Nephron (organoid): ENCODE results near the gene NELFCD.

ENCODE experiments used
- H3K27ac Mint-ChIP-seq, 3 experiments: 2 replicates each; pipeline ENCODE4 v1.8.0; 2020; ENCODE audit warnings: mixed read lengths in 3 of 3, mild to moderate bottlenecking in 2 of 3, moderate library complexity in 1 of 3
- H3K27me3 Mint-ChIP-seq: 2 replicates; pipeline ENCODE4 v1.8.0; 2021; ENCODE audit warnings: low read depth, mild to moderate bottlenecking, moderate library complexity, mixed read lengths
- H3K36me3 Mint-ChIP-seq: 2 replicates; pipeline ENCODE4 v1.8.0; 2020; ENCODE audit warnings: low read depth, mixed read lengths
- H3K4me1 Mint-ChIP-seq: 2 replicates; pipeline ENCODE4 v1.8.0; 2020; ENCODE audit warnings: mixed read lengths
- H3K4me3 Mint-ChIP-seq, 3 experiments: 2 replicates each; pipeline ENCODE4 v1.8.0; 2020; ENCODE audit warnings: mild to moderate bottlenecking in 3 of 3, mixed read lengths in 3 of 3, moderate library complexity in 2 of 3
- H3K9me3 Mint-ChIP-seq: 2 replicates; pipeline ENCODE4 v1.8.0; 2020; ENCODE audit warnings: mixed read lengths
- CTCF ChIP-seq, 3 experiments: fragments of 200-600 bp; sonication (generic); IDR thresholded peaks; one replicate each; pipeline ENCODE4 v1.5.0; 2021; ENCODE audit warnings: antibody characterized with exemption in 3 of 3; ENCODE audit not compliant: unreplicated experiment in 3 of 3

The NELFCD gene

GRCh38 chr20:58998656-58999055, 17.6 kb downstream of the NELFCD start:
- H3K36me3 Mint-ChIP-seq: peaks cover 46% of the 10 kb centered on the region
- TF ChIP-seq CTCF (IDR thresholded peaks at IDR 0.05; ENCODE audit: unreplicated experiment in 3 of 3): no peak
- H3K27ac Mint-ChIP-seq: no peak overlapping the region
- peaks cover 6% of the 10 kb centered on the region for H3K27me3 Mint-ChIP-seq
- H3K4me3 Mint-ChIP-seq: no peak overlapping the region
- H3K4me1 Mint-ChIP-seq: peaks cover 5% of the 10 kb centered on the region
- no peaks in the 10 kb centered on the region for H3K9me3 Mint-ChIP-seq

GRCh38 chr20:59000326-59000725, 19.3 kb downstream of the NELFCD start:
- no peaks in the 10 kb centered on the region for H3K9me3 Mint-ChIP-seq
- peaks cover 21% of the 10 kb centered on the region for H3K4me1 Mint-ChIP-seq
- no peak overlapping the region for H3K4me3 Mint-ChIP-seq
- H3K27me3 Mint-ChIP-seq: peaks cover 7% of the 10 kb centered on the region
- TF ChIP-seq CTCF (IDR thresholded peaks at IDR 0.05; ENCODE audit: unreplicated experiment in 3 of 3): no peak
- H3K36me3 Mint-ChIP-seq: peaks cover 33% of the 10 kb centered on the region
- H3K27ac Mint-ChIP-seq: no peak overlapping the region

- TF ChIP-seq CTCF (IDR thresholded peaks at IDR 0.05; ENCODE audit: unreplicated experiment in 3 of 3): no peak
- H3K27me3 Mint-ChIP-seq: peaks cover 7% of the 10 kb centered on the region
- H3K9me3 Mint-ChIP-seq: no peaks in the 10 kb centered on the region
- H3K27ac Mint-ChIP-seq: no peak overlapping the region
- H3K36me3 Mint-ChIP-seq: peaks cover 26% of the 10 kb centered on the region
- H3K4me1 Mint-ChIP-seq: peaks cover 22% of the 10 kb centered on the region
- no peak overlapping the region for H3K4me3 Mint-ChIP-seq
Measured at GRCh38 chr20:59001068-59001448, 20.0 kb downstream of the NELFCD start.

GRCh38 chr20:59001449-59002171, 20.6 kb downstream of the NELFCD start:
- H3K27ac Mint-ChIP-seq: no peak overlapping the region
- no peak overlapping the region for H3K4me3 Mint-ChIP-seq
- H3K36me3 Mint-ChIP-seq: peaks cover 20% of the 10 kb centered on the region
- peaks cover 7% of the 10 kb centered on the region for H3K27me3 Mint-ChIP-seq
- TF ChIP-seq CTCF (IDR thresholded peaks at IDR 0.05; ENCODE audit: unreplicated experiment in 3 of 3): no peak
- no peaks in the 10 kb centered on the region for H3K9me3 Mint-ChIP-seq
- H3K4me1 Mint-ChIP-seq: peaks cover 22% of the 10 kb centered on the region

- Mint-ChIP-seq H3K27me3 (peaks cover 7% of the 10 kb centered on the region), H3K36me3 (peaks cover 14% of the 10 kb centered on the region), H3K9me3 (no peaks in the 10 kb centered on the region), H3K4me1 (peaks cover 22% of the 10 kb centered on the region), H3K27ac (no peak overlapping the region), H3K4me3 (no peak overlapping the region)
- TF ChIP-seq CTCF (IDR thresholded peaks at IDR 0.05; ENCODE audit: unreplicated experiment in 3 of 3): no peak
Measured at GRCh38 chr20:59002388-59002787, 21.3 kb downstream of the NELFCD start.

GRCh38 chr20:59002874-59003399, 21.9 kb downstream of the NELFCD start:
- H3K4me1 Mint-ChIP-seq: peaks cover 22% of the 10 kb centered on the region
- peaks cover 10% of the 10 kb centered on the region for H3K27me3 Mint-ChIP-seq
- no peak for TF ChIP-seq CTCF (IDR thresholded peaks at IDR 0.05; ENCODE audit: unreplicated experiment in 3 of 3)
- no peak overlapping the region for H3K27ac Mint-ChIP-seq
- peaks cover 9% of the 10 kb centered on the region for H3K36me3 Mint-ChIP-seq
- H3K9me3 Mint-ChIP-seq: no peaks in the 10 kb centered on the region
- H3K4me3 Mint-ChIP-seq: peak overlapping the region in 1 of 3 experiments; percentile 3
